Inflammatory macrophage (primary cell): Measurements from ENCODE around the gene ALG1L2.
"Not testable (repeated sequence)": the region's sequence is repeated elsewhere in the genome, so short reads cannot be mapped to it uniquely, and the experiment has no call there.

Experiments
- DNase-seq, 2 donors: peaks; one replicate each; pipeline ENCODE4 v3.0.0-alpha.2; 2020 to 2022

The ALG1L2 gene

GRCh38 chr3:130125406-130125805, 43.8 kb downstream of the ALG1L2 start:
- peak; percentile 18 to 27 for DNase-seq

- not testable (repeated sequence) for DNase-seq
These were observed 54.7 kb downstream of the ALG1L2 start for GRCh38 chr3:130136337-130136736.

- DNase-seq, result not testable (repeated sequence)
These were observed 56.1 kb downstream of the ALG1L2 start for GRCh38 chr3:130137685-130138084.

GRCh38 chr3:130138992-130139391, 57.4 kb downstream of the ALG1L2 start:
- DNase-seq, result not testable (repeated sequence)

GRCh38 chr3:130140756-130141155, 59.1 kb downstream of the ALG1L2 start:
- not testable (repeated sequence) for DNase-seq

- DNase-seq, result not testable (repeated sequence)
These were observed 62.2 kb downstream of the ALG1L2 start for GRCh38 chr3:130143648-130144327.

- DNase-seq, result not testable (repeated sequence)
These were observed 62.7 kb downstream of the ALG1L2 start for GRCh38 chr3:130144328-130144650.

GRCh38 chr3:130145456-130145855, 63.8 kb downstream of the ALG1L2 start:
- not testable (repeated sequence) for DNase-seq

GRCh38 chr3:130146465-130146864, 64.8 kb downstream of the ALG1L2 start:
- DNase-seq, result not testable (repeated sequence)
